ENCODE measurements around the gene ZFYVE9.

DNA sequence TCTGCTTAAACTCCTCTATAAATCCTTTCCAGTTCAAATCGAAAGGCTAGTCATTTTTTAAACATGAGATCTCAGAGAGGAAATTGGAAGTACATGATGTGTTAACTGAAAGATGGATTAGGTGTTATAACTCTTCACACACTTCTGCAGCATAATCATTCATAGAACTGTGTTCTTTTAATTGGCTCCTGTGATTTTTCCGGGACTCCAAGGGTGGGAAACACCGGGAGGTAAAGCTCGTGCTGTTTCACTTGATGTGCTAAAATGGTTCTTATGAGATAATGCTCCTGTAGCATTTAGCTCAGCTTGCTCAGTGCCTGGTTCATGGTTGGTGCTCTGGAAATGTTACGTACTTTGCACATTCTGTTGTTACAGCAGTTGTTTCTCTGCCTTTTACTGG is 183.9 kb downstream of the ZFYVE9 start:
- TF ChIP-seq, protein P1, sequence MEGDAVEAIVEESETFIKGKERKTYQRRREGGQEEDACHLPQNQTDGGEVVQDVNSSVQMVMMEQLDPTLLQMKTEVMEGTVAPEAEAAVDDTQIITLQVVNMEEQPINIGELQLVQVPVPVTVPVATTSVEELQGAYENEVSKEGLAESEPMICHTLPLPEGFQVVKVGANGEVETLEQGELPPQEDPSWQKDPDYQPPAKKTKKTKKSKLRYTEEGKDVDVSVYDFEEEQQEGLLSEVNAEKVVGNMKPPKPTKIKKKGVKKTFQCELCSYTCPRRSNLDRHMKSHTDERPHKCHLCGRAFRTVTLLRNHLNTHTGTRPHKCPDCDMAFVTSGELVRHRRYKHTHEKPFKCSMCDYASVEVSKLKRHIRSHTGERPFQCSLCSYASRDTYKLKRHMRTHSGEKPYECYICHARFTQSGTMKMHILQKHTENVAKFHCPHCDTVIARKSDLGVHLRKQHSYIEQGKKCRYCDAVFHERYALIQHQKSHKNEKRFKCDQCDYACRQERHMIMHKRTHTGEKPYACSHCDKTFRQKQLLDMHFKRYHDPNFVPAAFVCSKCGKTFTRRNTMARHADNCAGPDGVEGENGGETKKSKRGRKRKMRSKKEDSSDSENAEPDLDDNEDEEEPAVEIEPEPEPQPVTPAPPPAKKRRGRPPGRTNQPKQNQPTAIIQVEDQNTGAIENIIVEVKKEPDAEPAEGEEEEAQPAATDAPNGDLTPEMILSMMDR (IDR thresholded peaks at IDR 0.05; ENCODE audit: borderline replicate concordance, extremely low read depth, low read length, poor library complexity, severe bottlenecking) = no peak
- TF ChIP-seq EZH2 (IDR thresholded peaks at IDR 0.05; ENCODE audit: borderline replicate concordance, low read depth, low read length, severe bottlenecking) = no peak

All from DND-41 (cell line).